LNCaP clone FGC (cell line): ENCODE data around the gene DHRS1.

Experiments
- DNase-seq: peaks from one replicate; pipeline ENCODE4 v3.0.0-alpha.2; 2011; ENCODE audit warnings: low read depth
- H3K4me3 ChIP-seq: 2 replicates; pipeline ENCODE4 v1.5.1; 2011; ENCODE audit warnings: mild to moderate bottlenecking, low read depth, low read length, control low read depth
- TF ChIP-seq, protein P1 (sequence below): IDR thresholded peaks from 2 replicates; pipeline ENCODE4 v1.5.1; 2012; ENCODE audit warnings: mild to moderate bottlenecking; ENCODE audit not compliant: control insufficient read depth, insufficient read depth; ENCODE audit errors: extremely low read depth

The DHRS1 gene

DNA sequence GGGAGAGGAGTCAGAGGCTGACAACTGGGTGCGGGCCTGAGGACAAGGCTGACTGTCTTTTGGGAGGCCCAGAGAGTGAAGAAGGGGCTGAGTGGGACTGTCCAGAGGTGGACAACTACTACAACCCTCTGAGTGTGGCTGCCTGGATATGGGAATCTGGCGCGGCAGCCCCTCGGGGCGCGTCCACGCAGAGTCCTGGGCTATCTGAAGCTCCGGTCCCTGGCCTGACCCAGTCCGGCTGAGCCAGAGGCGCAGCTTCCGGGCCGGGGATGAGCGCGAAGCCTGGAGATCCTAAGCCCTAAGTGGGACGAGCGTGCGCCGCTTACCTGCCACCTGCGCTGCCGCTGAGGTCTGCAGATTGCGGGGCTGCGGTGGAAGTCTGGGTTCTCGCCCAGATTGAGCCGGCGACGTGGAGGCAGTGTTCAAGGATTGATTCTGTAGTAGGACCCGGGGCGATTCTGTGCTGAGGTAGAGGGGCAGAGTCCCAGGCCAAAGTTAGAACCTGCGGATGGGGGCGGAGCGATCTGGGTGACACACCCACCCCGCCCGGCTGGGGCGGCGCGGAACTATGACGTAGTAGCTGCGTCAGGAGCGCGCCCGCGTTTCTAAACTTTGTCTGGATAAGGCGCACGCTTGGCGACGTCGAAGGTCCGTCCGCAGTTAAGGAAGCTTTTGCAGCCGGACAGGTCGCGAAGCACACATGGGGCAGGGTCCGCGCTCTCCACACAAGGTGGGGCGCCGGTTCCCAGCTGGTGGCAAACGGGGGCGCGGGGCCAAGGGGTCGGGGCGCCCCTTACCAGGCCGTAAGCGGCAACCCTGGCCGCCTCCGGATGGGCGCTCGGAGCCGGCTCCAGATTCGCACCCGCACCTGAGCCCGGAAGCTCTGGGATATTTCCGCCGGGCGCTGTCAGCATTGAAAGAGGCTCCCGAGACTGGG lies at the start of gene DHRS1, which contains the start of gene NOP9:
DHRS1 (minus strand) TSS at position 526 of the 937 bp plus-strand sequence. CDS start 674 bp downstream, outside the sequence.
NOP9 (plus strand) TSS at position 596 of the 937 bp plus-strand sequence; CDS start at position 701, 105 bp downstream.
- H3K4me3 ChIP-seq, result peak within 1 kb of the TSS; percentile 98
- DNase-seq, result peak; percentile 76
- TF ChIP-seq, protein P1, sequence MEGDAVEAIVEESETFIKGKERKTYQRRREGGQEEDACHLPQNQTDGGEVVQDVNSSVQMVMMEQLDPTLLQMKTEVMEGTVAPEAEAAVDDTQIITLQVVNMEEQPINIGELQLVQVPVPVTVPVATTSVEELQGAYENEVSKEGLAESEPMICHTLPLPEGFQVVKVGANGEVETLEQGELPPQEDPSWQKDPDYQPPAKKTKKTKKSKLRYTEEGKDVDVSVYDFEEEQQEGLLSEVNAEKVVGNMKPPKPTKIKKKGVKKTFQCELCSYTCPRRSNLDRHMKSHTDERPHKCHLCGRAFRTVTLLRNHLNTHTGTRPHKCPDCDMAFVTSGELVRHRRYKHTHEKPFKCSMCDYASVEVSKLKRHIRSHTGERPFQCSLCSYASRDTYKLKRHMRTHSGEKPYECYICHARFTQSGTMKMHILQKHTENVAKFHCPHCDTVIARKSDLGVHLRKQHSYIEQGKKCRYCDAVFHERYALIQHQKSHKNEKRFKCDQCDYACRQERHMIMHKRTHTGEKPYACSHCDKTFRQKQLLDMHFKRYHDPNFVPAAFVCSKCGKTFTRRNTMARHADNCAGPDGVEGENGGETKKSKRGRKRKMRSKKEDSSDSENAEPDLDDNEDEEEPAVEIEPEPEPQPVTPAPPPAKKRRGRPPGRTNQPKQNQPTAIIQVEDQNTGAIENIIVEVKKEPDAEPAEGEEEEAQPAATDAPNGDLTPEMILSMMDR, result no peak

DNA sequence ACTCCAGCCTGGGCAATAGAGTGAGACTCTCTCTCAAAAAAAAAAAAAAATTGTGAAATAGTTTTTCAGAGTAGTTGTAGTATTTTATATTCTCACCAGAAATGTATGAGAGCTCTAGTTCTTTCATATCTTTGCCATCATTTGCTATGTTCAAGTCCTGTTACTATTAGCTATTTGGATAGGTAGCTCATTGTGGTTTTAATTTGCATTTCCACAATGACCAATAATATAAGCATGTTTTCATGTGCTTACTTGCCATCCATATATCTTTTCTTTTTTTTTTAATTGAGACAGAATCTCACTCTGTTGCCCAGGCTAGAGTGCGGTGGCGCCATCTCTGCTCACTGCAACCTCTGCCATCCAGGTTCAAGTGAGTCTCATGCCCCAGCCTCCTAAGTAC lies 48.6 kb upstream of the DHRS1 start:
- no peak for DNase-seq

DNA sequence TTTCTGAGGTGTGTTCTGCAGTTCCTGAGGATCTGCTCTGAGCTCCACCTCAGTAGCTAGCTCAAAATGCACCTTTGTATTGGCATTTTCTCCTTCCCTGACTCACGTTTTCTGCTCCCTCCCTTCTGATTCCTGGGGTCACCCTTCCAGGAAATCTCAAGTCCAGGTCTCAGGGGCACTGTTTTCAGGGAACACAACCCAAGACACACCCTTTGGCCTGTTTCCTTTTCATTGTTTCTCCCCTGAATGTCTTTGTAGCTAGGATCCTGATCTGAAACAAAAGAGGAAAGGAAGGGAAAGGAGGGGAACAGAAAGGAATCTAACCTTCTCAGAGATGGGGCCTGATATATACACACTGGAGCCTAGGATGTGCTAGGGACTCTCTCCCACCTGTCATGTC lies 47.6 kb upstream of the DHRS1 start:
- TF ChIP-seq, protein P1, result no peak
- H3K4me3 ChIP-seq, result no peak overlapping the region
- DNase-seq, result no peak

More for the DNA sequence above, 48.6 kb upstream of the DHRS1 start:
- no peak overlapping the region for H3K4me3 ChIP-seq
- TF ChIP-seq, protein P1, result no peak

DNA sequence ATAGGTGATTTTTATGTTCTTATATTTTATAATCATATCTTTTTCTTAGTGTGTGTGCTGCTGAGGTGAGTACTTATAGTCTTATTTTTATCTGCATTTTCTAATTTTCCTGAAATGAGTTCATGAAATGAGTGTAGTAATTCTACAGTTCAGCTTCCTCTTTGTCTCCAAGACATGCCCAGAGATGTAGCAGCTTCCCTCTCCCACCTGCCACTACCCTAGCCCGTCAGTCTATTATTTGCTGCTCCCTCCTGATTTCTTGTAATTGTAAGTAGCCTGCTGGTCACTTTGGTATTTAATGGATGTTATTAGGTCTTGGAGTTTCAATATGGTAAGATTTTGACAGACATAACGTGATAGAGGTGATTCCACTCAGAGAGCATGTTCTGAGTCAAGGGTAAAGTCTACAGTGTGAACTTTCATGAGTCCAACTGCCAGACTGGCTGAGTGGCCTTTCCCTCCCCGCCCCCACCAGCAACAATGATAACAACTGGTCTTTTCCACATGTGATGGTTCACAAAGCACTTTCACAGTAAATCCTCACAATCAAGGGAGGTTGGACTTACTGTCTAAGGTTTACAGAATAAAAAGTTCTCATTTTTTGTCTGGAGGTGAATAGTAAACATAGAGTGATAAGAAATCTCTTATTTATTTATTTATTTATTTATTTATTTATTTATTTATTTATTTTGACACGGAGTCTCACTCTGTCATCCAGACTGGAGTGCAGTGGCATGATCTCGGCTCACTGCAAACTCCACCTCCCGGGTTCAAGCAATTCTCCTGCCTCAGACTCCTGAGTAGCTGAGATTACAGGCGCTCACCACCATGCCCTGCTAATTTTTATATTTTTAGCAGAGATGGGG lies 44.4 kb upstream of the DHRS1 start:
- no peak for DNase-seq
- TF ChIP-seq, protein P1, result no peak
- H3K4me3 ChIP-seq, result no peak overlapping the region

DNA sequence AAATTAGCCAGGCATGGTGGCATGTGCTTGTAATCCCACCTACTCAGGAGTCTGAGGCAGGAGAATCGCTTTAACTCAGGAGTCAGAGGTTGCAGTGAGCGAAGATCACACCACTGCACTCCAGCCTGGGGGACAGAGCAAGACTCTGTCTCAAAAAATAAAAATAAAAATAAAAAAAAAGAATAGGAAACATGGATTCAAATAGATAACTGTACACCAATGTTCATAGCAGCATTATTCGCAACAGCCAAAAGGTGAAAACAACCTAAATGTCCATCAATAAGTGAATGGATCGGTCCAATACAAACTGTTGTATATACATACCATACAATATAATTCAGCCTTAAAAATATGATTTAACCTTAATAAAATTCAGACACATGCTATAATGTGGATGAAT lies 43.3 kb upstream of the DHRS1 start:
- no peak overlapping the region for H3K4me3 ChIP-seq
- TF ChIP-seq, protein P1, result no peak
- DNase-seq, result no peak

DNA sequence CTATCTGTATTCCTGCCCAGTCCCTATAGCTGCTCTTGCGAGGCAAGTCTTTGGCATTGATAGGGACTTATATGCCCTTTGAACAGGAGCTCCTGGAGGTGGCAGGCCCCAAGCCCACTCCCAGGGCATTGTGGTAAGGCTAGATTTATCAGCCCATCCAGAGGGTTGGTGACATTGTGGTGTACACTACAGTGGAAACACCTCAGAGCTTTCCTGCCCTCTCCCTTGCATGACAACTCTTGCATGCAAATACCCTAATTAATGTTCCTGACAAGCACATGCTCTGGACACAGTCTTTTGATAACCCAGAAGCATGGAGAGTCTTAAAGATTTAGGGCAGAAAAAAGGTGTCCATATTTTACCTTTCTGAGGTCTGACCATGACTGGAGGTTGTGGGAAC lies 41.0 kb upstream of the DHRS1 start:
- no peak for DNase-seq
- TF ChIP-seq, protein P1, result no peak
- H3K4me3 ChIP-seq, result no peak overlapping the region
